Activated CD8-positive, alpha-beta T cell treated with anti-CD3 and anti-CD28 coated beads for 36 hours (primary cell): ENCODE data around the gene GSDMA. TPM values are rescaled to one million over a fixed set of nuclear protein-coding genes. Genes with fewer than 3 reads are reported as not detected.

ENCODE experiments used
- ATAC-seq: fragments of 200-7000 bp; cut with Tn5 transposase; one replicate; pipeline ENCODE4 v1.10.0; 2021; ENCODE audit warnings: mild to moderate bottlenecking, moderate library complexity
- CTCF ChIA-PET: fragments of 350-600 bp; sonication (Branson Sonifier 250); formaldehyde crosslinking; loops from one replicate; lab custom pipeline; 2021; ENCODE audit warnings: antibody characterized with exemption; lab: Charles Lee
- POLR2A ChIA-PET: fragments of 350-600 bp; sonication (Branson Sonifier 250); formaldehyde crosslinking; loops from one replicate; lab custom pipeline; 2021; ENCODE audit warnings: antibody characterized with exemption; lab: Charles Lee
- DNase-seq: peaks from one replicate; pipeline ENCODE4 v3.0.0-alpha.2; 2020
- H3K27ac Mint-ChIP-seq: one replicate; pipeline ENCODE4 v1.8.0; 2021; ENCODE audit warnings: mild to moderate bottlenecking, mixed read lengths
- H3K27me3 Mint-ChIP-seq: one replicate; pipeline ENCODE4 v1.8.0; 2021; ENCODE audit warnings: mixed read lengths
- H3K36me3 Mint-ChIP-seq: one replicate; pipeline ENCODE4 v1.8.0; 2021; ENCODE audit warnings: low read depth, mixed read lengths
- H3K4me1 Mint-ChIP-seq: one replicate; pipeline ENCODE4 v1.8.0; 2021; ENCODE audit warnings: low read depth, mixed read lengths
- H3K4me3 Mint-ChIP-seq: one replicate; pipeline ENCODE4 v1.8.0; 2021; ENCODE audit warnings: mild to moderate bottlenecking, moderate library complexity, mixed read lengths
- H3K9me3 Mint-ChIP-seq: one replicate; pipeline ENCODE4 v1.8.0; 2021; ENCODE audit warnings: mixed read lengths
- intact Hi-C: fragments of 100-400 bp; cut with micrococcal nuclease; formaldehyde crosslinking; loops from one replicate; pipeline ENCODE4 v1.10.0; 2022
- total RNA-seq, 2 experiments: library from RNA; stranded (reverse); gene quantifications; one replicate each; pipeline ENCODE4 v1.2.3, GENCODE V29; 2021
- TF ChIP-seq, protein P1 (sequence below): fragments of 200-600 bp; IDR thresholded peaks from one replicate; pipeline ENCODE4 v1.8.0; 2022; ENCODE audit warnings: antibody characterized with exemption, mild to moderate bottlenecking

The GSDMA gene
- total RNA-seq, 2 experiments from 2014 or later: 1.3 to 1.6 TPM

DNA sequence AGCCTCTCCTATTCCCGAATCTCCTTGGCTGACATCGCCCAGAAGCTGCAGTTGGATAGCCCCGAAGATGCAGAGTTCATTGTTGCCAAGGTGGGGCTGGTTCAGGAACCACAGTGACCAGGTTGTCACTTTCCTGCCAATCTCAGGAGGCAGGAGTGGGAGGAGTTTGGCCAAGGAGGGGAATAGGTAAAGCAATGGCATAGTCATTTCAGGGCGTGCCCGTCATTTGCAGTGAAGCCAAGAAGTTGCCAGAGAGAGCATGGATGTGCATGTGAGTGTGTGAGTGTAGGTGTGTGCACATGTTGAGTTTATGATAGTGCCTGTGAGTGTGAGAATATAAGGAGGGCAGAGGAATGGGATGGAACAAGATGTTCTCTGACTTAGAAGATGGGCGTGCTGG lies 32.6 kb downstream of the GSDMA start:
- Mint-ChIP-seq H3K9me3 (no peaks in the 10 kb centered on the region), H3K36me3 (peaks cover 59% of the 10 kb centered on the region), H3K27ac (no peak overlapping the region), H3K4me3 (no peak overlapping the region), H3K27me3 (no peaks in the 10 kb centered on the region), H3K4me1 (peaks cover 6% of the 10 kb centered on the region)
- DNase-seq (no peak), ATAC-seq (no peak)
- TF ChIP-seq, protein P1, sequence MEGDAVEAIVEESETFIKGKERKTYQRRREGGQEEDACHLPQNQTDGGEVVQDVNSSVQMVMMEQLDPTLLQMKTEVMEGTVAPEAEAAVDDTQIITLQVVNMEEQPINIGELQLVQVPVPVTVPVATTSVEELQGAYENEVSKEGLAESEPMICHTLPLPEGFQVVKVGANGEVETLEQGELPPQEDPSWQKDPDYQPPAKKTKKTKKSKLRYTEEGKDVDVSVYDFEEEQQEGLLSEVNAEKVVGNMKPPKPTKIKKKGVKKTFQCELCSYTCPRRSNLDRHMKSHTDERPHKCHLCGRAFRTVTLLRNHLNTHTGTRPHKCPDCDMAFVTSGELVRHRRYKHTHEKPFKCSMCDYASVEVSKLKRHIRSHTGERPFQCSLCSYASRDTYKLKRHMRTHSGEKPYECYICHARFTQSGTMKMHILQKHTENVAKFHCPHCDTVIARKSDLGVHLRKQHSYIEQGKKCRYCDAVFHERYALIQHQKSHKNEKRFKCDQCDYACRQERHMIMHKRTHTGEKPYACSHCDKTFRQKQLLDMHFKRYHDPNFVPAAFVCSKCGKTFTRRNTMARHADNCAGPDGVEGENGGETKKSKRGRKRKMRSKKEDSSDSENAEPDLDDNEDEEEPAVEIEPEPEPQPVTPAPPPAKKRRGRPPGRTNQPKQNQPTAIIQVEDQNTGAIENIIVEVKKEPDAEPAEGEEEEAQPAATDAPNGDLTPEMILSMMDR: no peak
- ChIA-PET CTCF (interaction anchor here (2.2 kb wide), 1 partner anchor 32 kb away, joined by 9 read pairs; no protein-coding TSS in a partner anchor), POLR2A (no interaction called here)
- intact Hi-C loops: no loop called here

DNA sequence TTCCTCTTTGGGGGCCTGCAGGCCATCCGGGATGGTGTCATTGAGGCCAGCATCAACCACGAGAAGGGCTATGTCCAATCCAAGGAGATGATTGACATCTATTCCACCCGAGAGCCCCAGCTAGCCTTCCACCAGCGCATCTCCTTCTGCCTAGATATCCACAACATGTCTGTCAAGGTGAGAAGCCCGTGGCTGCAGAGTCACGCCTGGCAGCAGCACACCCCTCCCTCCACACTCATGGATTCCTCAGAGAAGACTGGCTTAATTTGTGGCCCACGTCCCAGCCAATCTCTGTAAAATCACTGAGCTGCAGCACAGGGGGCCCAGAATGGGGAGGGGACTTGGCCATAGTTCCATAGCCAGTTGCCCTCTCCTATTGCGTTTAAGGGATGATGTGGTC lies 33.4 kb downstream of the GSDMA start:
- ChIA-PET CTCF (interaction anchor here (0.8 to 2.2 kb wide), 2 partner anchors 32 to 374 kb away, joined by 3 to 9 read pairs; no protein-coding TSS in a partner anchor), POLR2A (interaction anchor here (0.5 kb wide), 1 partner anchor 34 kb away, joined by 3 read pairs; no protein-coding TSS in a partner anchor)
- Mint-ChIP-seq H3K27me3 (no peaks in the 10 kb centered on the region), H3K4me1 (peaks cover 6% of the 10 kb centered on the region), H3K4me3 (no peak overlapping the region), H3K9me3 (no peaks in the 10 kb centered on the region), H3K27ac (no peak overlapping the region), H3K36me3 (peaks cover 53% of the 10 kb centered on the region)
- intact Hi-C loops: no loop called here
- DNase-seq (no peak), ATAC-seq (no peak)
- TF ChIP-seq, protein P1: no peak

DNA sequence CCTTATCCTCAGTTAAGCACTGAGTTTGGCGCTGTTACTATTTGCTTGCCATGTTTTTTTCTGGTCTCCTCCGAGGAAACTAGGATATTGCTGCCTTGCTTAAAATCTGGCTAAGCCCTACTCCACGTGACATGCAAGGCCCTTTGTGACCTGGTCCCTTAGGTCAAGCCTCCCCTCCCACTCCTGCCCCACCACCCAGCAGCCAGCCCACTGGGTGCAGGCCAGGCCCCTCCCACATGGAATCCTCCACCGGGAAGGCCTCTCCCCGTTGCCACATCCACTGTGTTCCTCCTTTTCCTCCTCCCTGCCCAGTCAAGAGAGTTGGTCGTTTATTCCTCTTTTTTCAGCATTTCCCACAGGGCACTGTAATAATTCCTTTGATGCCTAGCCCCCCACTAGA lies 34.0 kb downstream of the GSDMA start:
- DNase-seq (no peak), ATAC-seq (no peak)
- TF ChIP-seq, protein P1: no peak
- Mint-ChIP-seq H3K4me1 (peaks cover 6% of the 10 kb centered on the region), H3K27ac (no peak overlapping the region), H3K9me3 (no peaks in the 10 kb centered on the region), H3K36me3 (peaks cover 51% of the 10 kb centered on the region), H3K4me3 (no peak overlapping the region), H3K27me3 (no peaks in the 10 kb centered on the region)
- intact Hi-C loops: no loop called here
- ChIA-PET POLR2A (interaction anchor here (0.5 to 1.8 kb wide), 2 partner anchors 14 to 34 kb away, joined by 3 to 5 read pairs; no protein-coding TSS in a partner anchor), CTCF (interaction anchor here (0.8 to 2.2 kb wide), 3 partner anchors 30 to 375 kb away, joined by 3 to 9 read pairs (median 3); no protein-coding TSS in a partner anchor)

DNA sequence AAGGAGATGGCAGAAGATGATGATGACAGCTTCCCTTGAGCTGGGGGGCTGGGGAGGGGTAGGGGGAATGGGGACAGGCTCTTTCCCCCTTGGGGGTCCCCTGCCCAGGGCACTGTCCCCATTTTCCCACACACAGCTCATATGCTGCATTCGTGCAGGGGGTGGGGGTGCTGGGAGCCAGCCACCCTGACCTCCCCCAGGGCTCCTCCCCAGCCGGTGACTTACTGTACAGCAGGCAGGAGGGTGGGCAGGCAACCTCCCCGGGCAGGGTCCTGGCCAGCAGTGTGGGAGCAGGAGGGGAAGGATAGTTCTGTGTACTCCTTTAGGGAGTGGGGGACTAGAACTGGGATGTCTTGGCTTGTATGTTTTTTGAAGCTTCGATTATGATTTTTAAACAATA lies 34.7 kb downstream of the GSDMA start:
- TF ChIP-seq, protein P1: no peak
- intact Hi-C loops: no loop called here
- Mint-ChIP-seq H3K9me3 (no peaks in the 10 kb centered on the region), H3K4me3 (no peak overlapping the region), H3K36me3 (peaks cover 44% of the 10 kb centered on the region), H3K27ac (no peak overlapping the region), H3K4me1 (peaks cover 6% of the 10 kb centered on the region), H3K27me3 (no peaks in the 10 kb centered on the region)
- ChIA-PET CTCF (interaction anchor here (1.1 to 2.2 kb wide), 3 partner anchors 29 to 30 kb away, joined by 3 to 9 read pairs (median 4); no protein-coding TSS in a partner anchor), POLR2A (interaction anchor here (1.1 to 1.8 kb wide), 2 partner anchors 14 to 18 kb away, joined by 3 to 5 read pairs; no protein-coding TSS in a partner anchor)
- DNase-seq: no peak
- no peak for ATAC-seq

DNA sequence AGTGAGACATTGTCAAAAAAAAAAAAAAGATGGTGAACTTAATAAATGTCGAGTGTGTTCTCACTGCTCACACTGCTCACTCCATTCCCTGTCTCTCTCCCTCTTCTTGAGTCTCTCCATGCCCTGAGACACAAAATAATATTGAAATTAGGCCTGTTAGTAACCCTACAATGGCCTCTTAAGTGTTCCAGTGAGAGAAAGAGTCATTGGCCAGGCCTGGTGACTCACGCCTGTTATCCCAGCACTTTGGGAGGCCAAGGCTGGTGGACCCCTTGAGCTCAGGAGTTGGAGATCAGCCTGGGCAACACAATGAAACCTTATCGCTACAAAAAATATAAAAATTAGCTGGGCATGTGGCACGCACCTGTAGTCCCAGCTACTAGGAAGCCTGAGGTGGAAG lies 36.3 kb downstream of the GSDMA start:
- H3K9me3 Mint-ChIP-seq: no peaks in the 10 kb centered on the region
- H3K27ac Mint-ChIP-seq: no peak overlapping the region
- peaks cover 30% of the 10 kb centered on the region for H3K36me3 Mint-ChIP-seq
- ATAC-seq: no peak
- TF ChIP-seq, protein P1: no peak
- no peak overlapping the region for H3K4me3 Mint-ChIP-seq
- peaks cover 6% of the 10 kb centered on the region for H3K4me1 Mint-ChIP-seq
- intact Hi-C loops: no loop called here
- POLR2A ChIA-PET: interaction anchor here (0.9 to 1.3 kb wide), 2 partner anchors 13 to 18 kb away, joined by 3 to 4 read pairs; partner anchors contain the start of gene PSMD3
- no peaks in the 10 kb centered on the region for H3K27me3 Mint-ChIP-seq
- no peak for DNase-seq
- CTCF ChIA-PET: interaction anchor here (2.1 kb wide), 1 partner anchor 77 kb away, joined by 6 read pairs; no protein-coding TSS in a partner anchor
